HG03575 (cell line): ENCODE data around the gene CORO6.

Experiments
- ATAC-seq: cut with Tn5 transposase; IDR thresholded peaks from one replicate; pipeline ENCODE4 v1.9.1; 2021; ENCODE audit not compliant: unreplicated experiment, insufficient number of reproducible peaks, low FRiP score; ENCODE audit errors: extremely low read depth

The CORO6 gene

GRCh38 chr17:29640981-29641642, 18.4 kb upstream of the CORO6 start:
- no peak for ATAC-seq

DNA sequence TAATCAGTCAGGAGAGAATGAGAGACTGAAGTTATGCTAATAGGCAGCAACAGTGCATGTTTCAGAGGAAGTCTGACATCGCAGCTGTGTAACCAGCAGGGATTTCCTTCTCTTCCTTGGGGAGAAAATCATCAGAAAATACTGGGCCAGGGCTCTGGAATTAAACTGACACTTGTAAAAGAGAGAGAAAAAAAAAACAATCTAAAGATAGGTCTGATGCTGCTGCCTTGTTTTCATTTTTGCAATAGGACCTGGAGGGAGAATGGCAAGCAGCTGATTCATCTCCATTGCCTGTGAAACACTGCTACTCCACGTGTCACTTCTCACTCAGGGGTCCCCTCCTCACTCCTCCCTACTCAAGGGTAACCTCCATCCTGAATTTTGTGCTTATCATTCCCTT, 17.7 kb upstream of the CORO6 start:
- ATAC-seq = no peak

GRCh38 chr17:29633886-29634285, 11.2 kb upstream of the CORO6 start:
- no peak for ATAC-seq

DNA sequence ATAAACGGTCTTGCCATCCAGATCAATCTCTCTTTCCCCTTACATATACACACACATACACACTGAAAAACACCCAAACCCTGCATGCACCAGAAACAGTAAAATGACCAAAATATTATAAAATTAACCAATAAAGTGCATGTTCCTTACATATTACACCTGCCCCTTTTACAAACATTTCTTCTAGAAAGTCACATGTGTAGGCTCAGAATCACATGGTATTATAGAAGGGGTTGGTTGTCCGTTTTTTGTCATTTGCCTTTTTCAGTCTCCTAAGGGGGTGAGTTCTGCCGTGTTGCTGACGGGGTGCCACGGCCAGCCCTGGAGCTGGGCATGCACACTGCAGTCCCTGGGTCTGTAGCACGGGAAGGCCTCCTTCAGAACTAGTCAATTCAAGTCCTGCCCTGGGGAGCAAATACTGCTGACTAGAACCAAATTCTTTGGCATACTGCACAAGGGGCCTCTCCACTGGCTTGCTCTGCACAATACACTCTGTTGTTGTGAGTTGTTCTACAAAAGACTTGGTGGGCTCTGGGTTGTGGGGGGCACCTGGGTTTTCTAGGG, 8.0 kb upstream of the CORO6 start:
- ATAC-seq = no peak

DNA sequence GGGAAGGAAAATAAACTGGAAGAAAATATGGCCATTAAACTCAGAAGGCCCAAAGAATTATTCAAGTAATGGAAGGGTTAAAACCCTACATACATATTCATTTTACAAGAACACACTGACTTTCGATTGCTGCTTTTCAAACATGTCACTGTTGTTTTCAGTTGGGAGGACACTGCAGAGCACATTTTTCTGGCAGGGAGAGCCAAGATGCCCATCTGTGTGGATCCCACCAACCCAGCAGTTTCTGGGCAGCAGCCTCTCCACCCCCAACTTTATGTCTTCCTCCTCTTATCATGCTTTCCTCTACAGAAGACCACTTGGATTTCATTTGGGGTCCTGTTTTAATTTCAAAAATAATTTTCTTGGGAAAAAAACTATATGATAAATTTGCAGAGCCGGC, 7.1 kb upstream of the CORO6 start:
- ATAC-seq = no peak

- no peak for ATAC-seq
Measured at GRCh38 chr17:29628644-29629043, 5.9 kb upstream of the CORO6 start.

GRCh38 chr17:29627951-29628350, 5.2 kb upstream of the CORO6 start:
- no peak for ATAC-seq

DNA sequence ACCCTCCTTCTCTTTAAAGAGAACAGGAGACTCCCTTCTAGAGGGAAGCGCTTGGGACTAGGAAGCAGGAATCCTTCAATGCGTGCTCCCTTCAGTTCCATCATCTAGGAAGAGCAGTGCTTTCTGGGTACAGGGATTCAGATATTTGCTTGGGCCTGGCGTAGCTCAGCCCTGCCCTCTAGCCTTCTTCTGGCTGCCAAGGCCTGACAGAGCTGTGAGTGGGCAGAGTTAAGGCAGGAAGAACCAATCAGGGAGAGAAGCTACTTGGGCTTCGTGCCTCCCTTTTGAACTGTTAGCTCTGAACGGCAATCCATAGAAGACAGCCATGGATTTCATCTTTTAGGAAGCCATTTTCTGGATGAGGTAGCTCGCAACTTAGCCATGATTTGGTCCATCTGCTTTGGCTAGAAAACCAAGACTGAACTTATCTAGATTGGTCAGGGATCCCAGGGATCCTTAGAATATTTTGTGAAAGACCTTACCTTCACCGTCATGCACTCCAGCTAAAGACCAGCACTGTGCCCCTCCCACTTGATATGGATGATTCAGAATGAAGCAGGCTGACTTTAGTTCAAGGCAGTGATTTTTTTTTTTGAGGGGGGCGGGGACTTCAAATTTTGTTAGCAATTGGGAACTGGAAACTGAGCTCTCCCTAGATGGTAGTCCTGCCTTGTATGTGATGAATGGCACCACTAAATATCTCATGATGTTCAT, 2.5 kb upstream of the CORO6 start:
- ATAC-seq = no peak

DNA sequence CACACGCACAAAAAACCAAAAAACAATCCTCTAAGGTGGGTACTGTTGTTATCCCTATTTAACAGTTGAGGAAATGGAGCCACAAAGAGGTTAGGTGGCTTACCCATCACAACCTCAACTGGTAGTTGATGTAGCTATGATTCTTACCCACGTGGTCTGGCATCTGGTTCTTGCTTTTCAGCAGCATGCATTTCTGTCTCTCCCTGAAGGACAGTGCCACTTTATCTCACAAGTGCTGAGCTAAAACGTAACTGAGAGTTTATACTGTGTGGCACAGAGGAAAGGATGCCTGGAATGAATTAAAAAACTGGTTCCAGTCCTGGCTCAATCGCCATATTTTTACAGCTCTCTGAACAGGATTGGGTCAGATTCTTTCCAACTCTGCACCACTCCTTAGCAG, 1.9 kb upstream of the CORO6 start:
- no peak for ATAC-seq

GRCh38 chr17:29623283-29623647, 553 bp upstream of the CORO6 start:
- no peak for ATAC-seq

GRCh38 chr17:29621751-29622194, 939 bp downstream of the CORO6 start:
- no peak for ATAC-seq

DNA sequence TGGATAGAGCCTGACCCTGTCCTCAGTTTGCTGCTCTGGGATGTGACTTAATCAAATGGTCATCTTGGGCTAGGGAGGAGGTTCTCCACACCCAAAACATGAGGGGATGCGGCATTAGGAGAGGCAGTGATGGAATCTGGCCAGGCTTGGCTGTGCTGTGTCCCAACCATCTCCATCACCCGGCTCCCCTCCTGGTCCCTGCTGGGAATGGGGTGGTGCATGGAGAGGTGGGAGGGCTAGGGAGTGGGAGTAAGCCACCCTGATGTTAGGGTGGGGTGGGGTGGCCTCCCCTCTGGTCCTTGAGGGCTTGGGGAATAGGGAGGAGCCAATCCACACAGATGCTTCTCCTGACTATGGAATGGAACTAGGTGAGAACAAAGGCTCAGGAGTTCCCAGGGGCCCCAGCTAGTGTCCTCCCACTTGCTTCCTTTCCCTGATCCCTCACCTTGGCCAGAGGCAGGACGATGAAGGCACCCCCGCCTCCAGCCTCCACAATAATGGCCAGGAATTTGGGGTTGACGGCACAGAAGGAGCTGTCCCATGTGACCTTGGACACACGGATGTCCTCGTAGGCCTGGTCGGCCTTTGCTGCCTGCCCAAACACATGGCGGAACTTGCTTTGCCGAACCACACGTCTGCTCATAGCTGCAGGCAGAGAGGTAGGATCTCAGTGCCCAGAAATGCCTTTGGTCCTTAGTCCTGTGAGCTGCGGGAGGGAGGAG, 1.8 kb downstream of the CORO6 start:
- ATAC-seq = no peak

DNA sequence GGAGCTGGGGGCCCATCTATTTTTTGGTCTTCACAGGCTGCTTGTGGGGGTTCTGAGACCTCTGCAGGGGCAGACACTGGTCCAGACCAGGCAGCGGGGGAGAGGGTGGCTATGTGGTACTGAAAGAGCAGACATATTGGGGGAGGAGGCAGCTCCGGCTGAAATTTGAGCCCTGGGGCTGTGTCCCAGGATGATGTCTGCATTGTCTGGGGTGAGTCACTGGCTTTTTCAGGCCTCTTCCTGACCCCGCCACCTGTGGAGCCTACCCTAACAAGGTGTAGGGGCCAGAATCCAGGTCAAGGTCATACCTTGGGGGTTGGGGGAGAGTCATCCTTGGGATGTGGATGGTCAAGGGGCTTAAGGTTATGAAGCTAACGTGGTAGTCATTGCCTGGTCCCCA, 2.4 kb downstream of the CORO6 start:
- no peak for ATAC-seq

DNA sequence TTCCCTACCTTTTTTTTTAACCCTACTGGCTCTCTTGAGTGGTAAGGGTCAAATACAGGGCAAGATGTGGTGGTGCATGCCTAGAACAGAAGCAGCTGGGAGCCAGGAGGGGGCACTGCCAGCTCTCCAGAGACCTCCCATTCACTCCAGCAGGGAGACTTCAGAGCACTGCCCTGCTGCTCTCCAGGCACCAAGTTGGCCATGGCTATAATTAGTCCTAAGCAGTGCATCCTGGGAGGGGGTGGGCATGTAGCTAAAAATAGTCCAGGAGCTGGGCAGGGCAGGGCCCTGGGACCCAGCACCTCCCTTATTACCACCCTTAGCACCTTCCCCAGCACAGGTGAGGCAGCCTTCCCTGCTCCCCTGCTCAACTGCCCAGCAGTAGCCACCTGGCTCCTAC, 3.5 kb downstream of the CORO6 start:
- no peak for ATAC-seq

GRCh38 chr17:29618272-29619065, 4.2 kb downstream of the CORO6 start:
- no peak for ATAC-seq

DNA sequence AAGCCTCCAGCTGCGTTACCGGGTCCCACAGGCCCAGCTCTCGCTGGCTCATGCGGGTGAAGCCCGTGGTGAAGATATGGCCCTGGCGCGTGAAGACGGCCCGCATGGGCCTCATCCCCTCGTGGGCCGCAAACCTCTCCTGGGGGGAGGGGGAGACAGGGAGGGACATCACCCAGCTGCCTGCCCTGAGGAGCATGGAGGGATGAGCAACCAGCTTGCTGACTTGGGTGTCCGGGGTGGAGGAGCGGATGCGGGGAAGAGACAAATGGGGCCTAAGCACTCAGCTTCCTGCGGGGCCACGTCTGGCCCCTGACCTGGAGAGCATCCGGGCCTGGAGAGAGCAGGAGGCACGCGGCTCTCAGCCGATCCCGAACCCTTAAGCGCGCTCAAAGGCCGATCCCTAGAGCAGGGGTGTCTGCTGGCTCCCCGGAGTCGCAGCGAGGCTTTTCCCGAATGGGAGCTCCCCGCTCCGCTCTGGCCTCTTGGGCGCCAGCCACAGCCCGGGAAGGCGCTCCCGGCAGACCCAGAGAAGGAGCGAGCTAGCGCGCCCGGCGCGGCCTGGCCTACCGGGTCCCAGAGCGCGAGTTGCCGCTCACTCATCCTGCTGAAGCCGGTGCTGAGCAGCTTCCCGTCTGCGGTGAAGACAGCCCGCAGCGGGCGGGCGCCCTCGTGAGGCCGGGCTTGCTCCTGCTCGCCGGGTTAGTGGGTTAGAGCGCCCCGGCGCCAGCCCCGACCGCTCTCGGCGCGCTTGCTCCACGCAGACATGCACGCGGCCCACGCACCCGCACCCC, 5.0 kb downstream of the CORO6 start:
- ATAC-seq = no peak

DNA sequence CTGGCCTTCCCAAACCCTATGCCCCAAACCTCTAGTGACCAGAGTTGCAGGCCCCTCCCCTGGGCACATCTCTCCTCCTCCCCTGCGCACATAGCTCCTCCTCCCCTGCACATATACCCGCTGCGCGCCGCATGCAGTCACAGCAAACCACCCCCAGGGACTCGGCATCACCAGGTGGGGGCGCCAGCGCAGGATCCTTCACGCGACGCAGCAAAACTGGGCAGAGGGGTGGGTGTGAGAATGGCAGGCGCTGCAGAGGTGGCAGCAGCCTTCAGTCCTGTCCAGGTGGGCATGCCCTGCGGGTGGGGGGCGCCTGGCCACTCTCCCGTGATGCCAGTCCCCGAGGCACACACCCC, 5.6 kb downstream of the CORO6 start:
- no peak for ATAC-seq

DNA sequence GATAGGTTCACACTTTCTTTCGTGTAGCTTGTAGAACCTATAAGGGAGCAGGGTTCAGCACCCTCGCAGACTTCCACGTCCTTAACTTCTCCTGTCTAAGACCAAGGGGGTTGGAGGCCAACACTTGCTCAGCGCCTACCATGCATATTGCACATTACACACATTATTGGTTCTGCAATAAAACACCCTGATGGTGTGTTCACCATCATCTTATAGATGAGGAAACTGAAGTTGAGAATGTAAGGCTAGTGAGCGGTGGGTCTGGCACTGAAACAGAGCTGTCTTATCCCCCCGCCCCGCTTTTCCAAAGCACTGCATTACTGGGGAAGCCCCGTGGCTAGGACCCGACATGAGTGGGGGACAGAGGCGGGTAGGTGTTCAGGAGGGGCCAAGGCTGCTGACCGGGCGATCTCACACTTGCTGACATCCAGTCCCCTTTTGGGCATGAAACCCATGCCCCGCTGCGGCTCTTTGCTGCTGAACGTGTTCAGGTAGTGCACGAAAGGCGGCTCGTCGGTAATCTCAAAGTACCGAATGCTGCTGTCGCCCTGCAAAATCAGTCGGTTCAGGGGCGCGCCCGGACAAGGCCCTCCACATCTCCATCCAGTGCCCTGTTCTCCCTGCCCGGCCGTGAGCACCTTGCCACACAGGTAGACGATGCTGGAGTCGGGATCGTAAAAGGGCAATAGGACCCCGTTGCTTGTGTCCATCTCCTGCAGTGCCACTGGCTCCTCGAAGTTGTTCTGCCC, 6.2 kb downstream of the CORO6 start:
- no peak for ATAC-seq
